HG02884 (cell line): ENCODE results near the gene BLNK.

Experiments
- ATAC-seq: cut with Tn5 transposase; IDR thresholded peaks from one replicate; pipeline ENCODE4 v1.9.1; 2021; ENCODE audit warnings: mild to moderate bottlenecking, moderate library complexity; ENCODE audit not compliant: unreplicated experiment

The BLNK gene

GRCh38 chr10:96264938-96265337 is 6.4 kb downstream of the BLNK start:
- no peak for ATAC-seq

- no peak for ATAC-seq
These were observed 7.7 kb downstream of the BLNK start for GRCh38 chr10:96263669-96264068.

- ATAC-seq = no peak
These were observed 8.2 kb downstream of the BLNK start for GRCh38 chr10:96263176-96263575.

- ATAC-seq = no peak
These were observed 9.4 kb downstream of the BLNK start for GRCh38 chr10:96261930-96262329.

GRCh38 chr10:96261132-96261531 is 10.2 kb downstream of the BLNK start:
- ATAC-seq = no peak

- ATAC-seq = no peak
These were observed 11.4 kb downstream of the BLNK start for GRCh38 chr10:96260014-96260413.

- ATAC-seq = no peak
These were observed 12.2 kb downstream of the BLNK start for GRCh38 chr10:96259150-96259549.

GRCh38 chr10:96257944-96258343 is 13.4 kb downstream of the BLNK start:
- no peak for ATAC-seq

GRCh38 chr10:96255549-96256333 is 15.6 kb downstream of the BLNK start:
- no peak for ATAC-seq

- ATAC-seq = no peak
These were observed 16.4 kb downstream of the BLNK start for GRCh38 chr10:96254976-96255375.

GRCh38 chr10:96252730-96253129 is 18.6 kb downstream of the BLNK start:
- ATAC-seq = no peak

- no peak for ATAC-seq
These were observed 21.0 kb downstream of the BLNK start for GRCh38 chr10:96250349-96250748.

GRCh38 chr10:96249264-96249663 is 22.1 kb downstream of the BLNK start:
- no peak for ATAC-seq

- ATAC-seq = peak; percentile 96
These were observed 27.0 kb downstream of the BLNK start for GRCh38 chr10:96244354-96244753.

GRCh38 chr10:96243296-96243695 is 28.1 kb downstream of the BLNK start:
- no peak for ATAC-seq

GRCh38 chr10:96242822-96243221 is 28.5 kb downstream of the BLNK start:
- ATAC-seq = no peak

- ATAC-seq = no peak
These were observed 32.4 kb downstream of the BLNK start for GRCh38 chr10:96238646-96239623.

- no peak for ATAC-seq
These were observed 34.5 kb downstream of the BLNK start for GRCh38 chr10:96236876-96237275.

- ATAC-seq = no peak
These were observed 35.3 kb downstream of the BLNK start for GRCh38 chr10:96236090-96236478.

- ATAC-seq = no peak
These were observed 35.9 kb downstream of the BLNK start for GRCh38 chr10:96235326-96236089.

- no peak for ATAC-seq
These were observed 37.4 kb downstream of the BLNK start for GRCh38 chr10:96233959-96234358.
